ENCODE measurements around the gene TECPR2. TPM values are rescaled to one million over a fixed set of nuclear protein-coding genes. Genes with fewer than 3 reads are reported as not detected.

TECPR2 gene
- total and polyA plus RNA-seq, 4 donors, result 2.0 to 12.6 (median 5.2) TPM

DNA sequence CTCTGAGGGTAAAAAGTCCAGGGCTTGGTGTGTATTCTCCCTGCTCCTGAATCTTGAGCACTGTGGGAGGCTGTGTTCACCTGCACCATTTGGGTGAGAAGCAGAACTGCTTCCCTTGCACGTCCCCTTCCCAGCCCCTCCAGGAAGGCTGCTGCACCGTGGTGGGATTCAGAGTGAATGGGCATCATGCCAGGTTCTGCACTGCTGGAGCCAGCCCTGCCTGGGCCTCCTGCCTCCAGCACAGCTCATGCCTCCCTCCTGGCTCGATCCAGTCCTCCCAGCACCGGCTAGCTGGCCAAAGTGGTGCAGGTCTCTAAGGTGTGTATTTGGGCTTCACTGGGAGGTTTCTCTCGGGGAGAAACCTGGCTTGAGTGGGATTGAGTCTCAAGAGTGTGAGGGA, 92.0 kb downstream of the TECPR2 start:
- peaks cover 14 to 43% (median 26%) of the 10 kb centered on the region in 4 donors for H3K36me3 ChIP-seq (ENCODE audit: control insufficient read depth in 4 of 4, insufficient read depth in 3 of 4, low read depth in 1 of 4, low read length in 3 of 4)
- no peaks in the 10 kb centered on the region for H3K9me3 ChIP-seq (ENCODE audit: control insufficient read depth in 4 of 4, low read length in 3 of 4)
- 88% methylated on average over 5 of the region's 5 CpGs for WGBS
- no peak overlapping the region for H3K9ac ChIP-seq (ENCODE audit: low read depth in 1 of 2, low read length in 2 of 2)
- H3K4me1 ChIP-seq (ENCODE audit: control insufficient read depth in 4 of 4, insufficient read depth in 4 of 4, low read length in 3 of 4), result no peaks in the 10 kb centered on the region
- no peaks in the 10 kb centered on the region for H3K27me3 ChIP-seq (ENCODE audit: control insufficient read depth in 4 of 4, insufficient read depth in 4 of 4, low read length in 3 of 4)
- TF ChIP-seq TAF1 (conservative IDR thresholded peaks at IDR 0.05), result no peak
- TF ChIP-seq, protein P1, sequence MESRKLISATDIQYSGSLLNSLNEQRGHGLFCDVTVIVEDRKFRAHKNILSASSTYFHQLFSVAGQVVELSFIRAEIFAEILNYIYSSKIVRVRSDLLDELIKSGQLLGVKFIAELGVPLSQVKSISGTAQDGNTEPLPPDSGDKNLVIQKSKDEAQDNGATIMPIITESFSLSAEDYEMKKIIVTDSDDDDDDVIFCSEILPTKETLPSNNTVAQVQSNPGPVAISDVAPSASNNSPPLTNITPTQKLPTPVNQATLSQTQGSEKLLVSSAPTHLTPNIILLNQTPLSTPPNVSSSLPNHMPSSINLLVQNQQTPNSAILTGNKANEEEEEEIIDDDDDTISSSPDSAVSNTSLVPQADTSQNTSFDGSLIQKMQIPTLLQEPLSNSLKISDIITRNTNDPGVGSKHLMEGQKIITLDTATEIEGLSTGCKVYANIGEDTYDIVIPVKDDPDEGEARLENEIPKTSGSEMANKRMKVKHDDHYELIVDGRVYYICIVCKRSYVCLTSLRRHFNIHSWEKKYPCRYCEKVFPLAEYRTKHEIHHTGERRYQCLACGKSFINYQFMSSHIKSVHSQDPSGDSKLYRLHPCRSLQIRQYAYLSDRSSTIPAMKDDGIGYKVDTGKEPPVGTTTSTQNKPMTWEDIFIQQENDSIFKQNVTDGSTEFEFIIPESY (IDR thresholded peaks at IDR 0.05), result no peak
- TF ChIP-seq, protein P2, sequence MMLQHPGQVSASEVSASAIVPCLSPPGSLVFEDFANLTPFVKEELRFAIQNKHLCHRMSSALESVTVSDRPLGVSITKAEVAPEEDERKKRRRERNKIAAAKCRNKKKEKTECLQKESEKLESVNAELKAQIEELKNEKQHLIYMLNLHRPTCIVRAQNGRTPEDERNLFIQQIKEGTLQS (IDR thresholded peaks at IDR 0.05), result no peak
- no peak for TF ChIP-seq HNF4A (conservative IDR thresholded peaks at IDR 0.05)
- TF ChIP-seq EGR1 (IDR thresholded peaks at IDR 0.05; ENCODE audit: low read depth in 2 of 2), result no peak
- no peak for TF ChIP-seq NR2F2 (IDR thresholded peaks at IDR 0.05)
- TF ChIP-seq, protein P3, sequence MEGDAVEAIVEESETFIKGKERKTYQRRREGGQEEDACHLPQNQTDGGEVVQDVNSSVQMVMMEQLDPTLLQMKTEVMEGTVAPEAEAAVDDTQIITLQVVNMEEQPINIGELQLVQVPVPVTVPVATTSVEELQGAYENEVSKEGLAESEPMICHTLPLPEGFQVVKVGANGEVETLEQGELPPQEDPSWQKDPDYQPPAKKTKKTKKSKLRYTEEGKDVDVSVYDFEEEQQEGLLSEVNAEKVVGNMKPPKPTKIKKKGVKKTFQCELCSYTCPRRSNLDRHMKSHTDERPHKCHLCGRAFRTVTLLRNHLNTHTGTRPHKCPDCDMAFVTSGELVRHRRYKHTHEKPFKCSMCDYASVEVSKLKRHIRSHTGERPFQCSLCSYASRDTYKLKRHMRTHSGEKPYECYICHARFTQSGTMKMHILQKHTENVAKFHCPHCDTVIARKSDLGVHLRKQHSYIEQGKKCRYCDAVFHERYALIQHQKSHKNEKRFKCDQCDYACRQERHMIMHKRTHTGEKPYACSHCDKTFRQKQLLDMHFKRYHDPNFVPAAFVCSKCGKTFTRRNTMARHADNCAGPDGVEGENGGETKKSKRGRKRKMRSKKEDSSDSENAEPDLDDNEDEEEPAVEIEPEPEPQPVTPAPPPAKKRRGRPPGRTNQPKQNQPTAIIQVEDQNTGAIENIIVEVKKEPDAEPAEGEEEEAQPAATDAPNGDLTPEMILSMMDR (IDR thresholded peaks at IDR 0.05; ENCODE audit: low read depth, low read length, missing input control), result no peak
- TF ChIP-seq, protein P4, sequence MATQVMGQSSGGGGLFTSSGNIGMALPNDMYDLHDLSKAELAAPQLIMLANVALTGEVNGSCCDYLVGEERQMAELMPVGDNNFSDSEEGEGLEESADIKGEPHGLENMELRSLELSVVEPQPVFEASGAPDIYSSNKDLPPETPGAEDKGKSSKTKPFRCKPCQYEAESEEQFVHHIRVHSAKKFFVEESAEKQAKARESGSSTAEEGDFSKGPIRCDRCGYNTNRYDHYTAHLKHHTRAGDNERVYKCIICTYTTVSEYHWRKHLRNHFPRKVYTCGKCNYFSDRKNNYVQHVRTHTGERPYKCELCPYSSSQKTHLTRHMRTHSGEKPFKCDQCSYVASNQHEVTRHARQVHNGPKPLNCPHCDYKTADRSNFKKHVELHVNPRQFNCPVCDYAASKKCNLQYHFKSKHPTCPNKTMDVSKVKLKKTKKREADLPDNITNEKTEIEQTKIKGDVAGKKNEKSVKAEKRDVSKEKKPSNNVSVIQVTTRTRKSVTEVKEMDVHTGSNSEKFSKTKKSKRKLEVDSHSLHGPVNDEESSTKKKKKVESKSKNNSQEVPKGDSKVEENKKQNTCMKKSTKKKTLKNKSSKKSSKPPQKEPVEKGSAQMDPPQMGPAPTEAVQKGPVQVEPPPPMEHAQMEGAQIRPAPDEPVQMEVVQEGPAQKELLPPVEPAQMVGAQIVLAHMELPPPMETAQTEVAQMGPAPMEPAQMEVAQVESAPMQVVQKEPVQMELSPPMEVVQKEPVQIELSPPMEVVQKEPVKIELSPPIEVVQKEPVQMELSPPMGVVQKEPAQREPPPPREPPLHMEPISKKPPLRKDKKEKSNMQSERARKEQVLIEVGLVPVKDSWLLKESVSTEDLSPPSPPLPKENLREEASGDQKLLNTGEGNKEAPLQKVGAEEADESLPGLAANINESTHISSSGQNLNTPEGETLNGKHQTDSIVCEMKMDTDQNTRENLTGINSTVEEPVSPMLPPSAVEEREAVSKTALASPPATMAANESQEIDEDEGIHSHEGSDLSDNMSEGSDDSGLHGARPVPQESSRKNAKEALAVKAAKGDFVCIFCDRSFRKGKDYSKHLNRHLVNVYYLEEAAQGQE (IDR thresholded peaks at IDR 0.05), result no peak
- no peak for TF ChIP-seq HNF4G (IDR thresholded peaks at IDR 0.05)
- DNase-seq (ENCODE audit: low spot score), result no peak
- H3K4me3 ChIP-seq (ENCODE audit: low read depth in 1 of 3, low read length in 3 of 3), result no peak overlapping the region
- H3K27ac ChIP-seq (ENCODE audit: low read depth in 1 of 2, low read length in 2 of 2), result no peak overlapping the region

DNA sequence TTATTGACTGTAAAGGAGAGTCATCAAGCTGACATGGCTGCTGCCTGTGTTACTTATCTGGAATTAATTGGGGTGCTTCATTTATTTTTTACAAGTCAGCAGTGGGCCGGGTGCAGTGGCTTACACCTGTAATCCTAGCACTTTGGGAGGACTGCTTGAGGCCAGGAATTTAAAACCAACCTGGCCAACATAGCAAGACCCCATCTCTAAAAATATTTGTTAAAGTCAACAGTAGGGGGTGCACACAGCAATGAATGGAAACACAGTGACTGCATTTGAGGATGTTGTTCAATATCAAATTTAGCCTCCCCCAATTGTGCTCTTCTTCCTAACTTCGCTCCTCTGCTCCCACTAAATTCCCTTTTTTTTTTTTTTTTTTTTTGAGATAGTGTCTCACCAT, 94.8 kb downstream of the TECPR2 start:
- TF ChIP-seq, protein P2 (IDR thresholded peaks at IDR 0.05), result no peak
- TF ChIP-seq, protein P5, sequence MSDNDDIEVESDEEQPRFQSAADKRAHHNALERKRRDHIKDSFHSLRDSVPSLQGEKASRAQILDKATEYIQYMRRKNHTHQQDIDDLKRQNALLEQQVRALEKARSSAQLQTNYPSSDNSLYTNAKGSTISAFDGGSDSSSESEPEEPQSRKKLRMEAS (IDR thresholded peaks at IDR 0.05), result no peak
- no peak for TF ChIP-seq EGR1 (IDR thresholded peaks at IDR 0.05; ENCODE audit: low read depth in 2 of 2)
- TF ChIP-seq HNF4G (IDR thresholded peaks at IDR 0.05), result no peak
- no peak for TF ChIP-seq YY1 (IDR thresholded peaks at IDR 0.05)
- TF ChIP-seq SP1 (IDR thresholded peaks at IDR 0.05), result no peak
- TF ChIP-seq RAD21 (IDR thresholded peaks at IDR 0.05), result no peak
- TF ChIP-seq, protein P3 (IDR thresholded peaks at IDR 0.05; ENCODE audit: low read depth, low read length, missing input control), result no peak
- TF ChIP-seq TAF1 (conservative IDR thresholded peaks at IDR 0.05), result no peak
- Histone ChIP-seq H3K9me3 (ENCODE audit: control insufficient read depth in 4 of 4, low read length in 3 of 4) (no peaks in the 10 kb centered on the region), H3K4me3 (ENCODE audit: low read depth in 1 of 3, low read length in 3 of 3) (no peak overlapping the region), H3K4me1 (ENCODE audit: control insufficient read depth in 4 of 4, insufficient read depth in 4 of 4, low read length in 3 of 4) (no peaks in the 10 kb centered on the region), H3K36me3 (ENCODE audit: control insufficient read depth in 4 of 4, insufficient read depth in 3 of 4, low read depth in 1 of 4, low read length in 3 of 4) (peaks cover 8 to 24% (median 14%) of the 10 kb centered on the region in 4 donors), H3K27ac (ENCODE audit: low read depth in 1 of 2, low read length in 2 of 2) (no peak overlapping the region), H3K9ac (ENCODE audit: low read depth in 1 of 2, low read length in 2 of 2) (no peak overlapping the region), H3K27me3 (ENCODE audit: control insufficient read depth in 4 of 4, insufficient read depth in 4 of 4, low read length in 3 of 4) (no peaks in the 10 kb centered on the region)
- WGBS, result 99% methylated on average over 2 of the region's 2 CpGs
- DNase-seq (ENCODE audit: low spot score), result no peak
